ENCODE measurements around the gene PTPRM. TPM values are rescaled to one million over a fixed set of nuclear protein-coding genes. Genes with fewer than 3 reads are reported as not detected.

Gene PTPRM
- total RNA-seq, 1 donor from 2014 or later = 10.7 TPM

DNA sequence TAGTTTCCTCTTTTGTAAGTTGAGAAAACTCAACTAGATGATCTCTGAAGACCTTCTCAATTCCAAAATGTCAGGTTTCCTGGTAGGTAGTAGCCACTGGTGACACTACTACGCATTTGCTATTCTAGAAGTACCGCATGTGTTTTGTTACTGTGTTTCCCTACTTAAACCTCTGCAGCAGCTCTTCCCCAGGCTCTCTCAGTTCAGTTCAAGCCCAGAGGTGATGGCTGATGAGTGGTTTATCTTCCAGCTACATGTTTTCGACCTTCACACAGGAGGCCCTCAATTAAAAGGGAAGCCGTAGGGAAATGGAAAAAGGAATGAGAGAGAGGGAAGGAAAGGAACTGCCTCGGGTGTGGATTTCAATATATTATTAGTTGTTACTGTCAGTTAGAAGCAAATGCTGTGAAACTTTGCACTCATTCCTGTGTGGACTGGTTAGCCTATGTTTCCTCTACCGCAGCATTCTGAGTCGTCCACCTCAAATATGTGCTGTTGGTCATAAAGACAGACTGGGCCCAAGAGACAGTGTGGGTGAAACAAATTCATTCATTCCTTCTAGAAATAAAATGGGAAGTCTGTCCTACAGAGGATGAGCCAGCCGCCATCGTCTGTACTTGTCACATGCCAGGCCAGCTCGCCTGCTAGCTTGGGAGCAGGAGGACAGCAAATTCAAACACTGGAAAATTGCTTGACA, 586.9 kb downstream of the PTPRM start:
- no peaks in the 10 kb centered on the region for H3K4me1 Mint-ChIP-seq (ENCODE audit: low read depth)
- H3K4me3 Mint-ChIP-seq = no peak overlapping the region
- DNase-seq (ENCODE audit: low spot score) = no peak
- H3K36me3 Mint-ChIP-seq (ENCODE audit: low read depth) = no peaks in the 10 kb centered on the region
- H3K27ac Mint-ChIP-seq = no peak overlapping the region
- intact Hi-C loops (cut with micrococcal nuclease) = no loop called here
- no peaks in the 10 kb centered on the region for H3K27me3 Mint-ChIP-seq (ENCODE audit: insufficient read depth)
- H3K9me3 Mint-ChIP-seq = no peaks in the 10 kb centered on the region

DNA sequence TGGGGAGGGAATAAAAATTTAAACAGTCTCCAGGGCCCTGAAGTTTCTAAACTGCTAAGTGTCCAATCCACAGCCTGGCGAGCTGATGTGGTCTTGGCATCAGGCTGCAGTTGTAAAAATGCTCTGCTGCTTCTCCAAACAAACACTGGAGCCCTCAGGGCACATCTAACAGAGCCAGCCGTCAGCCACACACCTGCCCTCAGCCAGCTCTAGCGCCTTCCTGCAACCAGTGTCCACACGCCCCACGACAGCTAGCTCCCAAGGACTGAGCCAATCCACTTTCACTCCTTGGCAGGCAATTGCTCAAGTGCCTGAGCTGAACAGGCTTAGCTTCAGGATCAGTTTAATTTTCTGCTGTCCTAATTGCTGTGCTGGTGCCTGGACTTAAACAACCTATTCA, 595.7 kb downstream of the PTPRM start:
- Mint-ChIP-seq H3K27me3 (ENCODE audit: insufficient read depth) (peaks cover 2% of the 10 kb centered on the region), H3K36me3 (ENCODE audit: low read depth) (no peaks in the 10 kb centered on the region), H3K4me1 (ENCODE audit: low read depth) (no peaks in the 10 kb centered on the region), H3K9me3 (no peaks in the 10 kb centered on the region), H3K27ac (no peak overlapping the region), H3K4me3 (no peak overlapping the region)
- no peak for DNase-seq (ENCODE audit: low spot score)
- intact Hi-C loops (cut with micrococcal nuclease) = no loop called here

DNA sequence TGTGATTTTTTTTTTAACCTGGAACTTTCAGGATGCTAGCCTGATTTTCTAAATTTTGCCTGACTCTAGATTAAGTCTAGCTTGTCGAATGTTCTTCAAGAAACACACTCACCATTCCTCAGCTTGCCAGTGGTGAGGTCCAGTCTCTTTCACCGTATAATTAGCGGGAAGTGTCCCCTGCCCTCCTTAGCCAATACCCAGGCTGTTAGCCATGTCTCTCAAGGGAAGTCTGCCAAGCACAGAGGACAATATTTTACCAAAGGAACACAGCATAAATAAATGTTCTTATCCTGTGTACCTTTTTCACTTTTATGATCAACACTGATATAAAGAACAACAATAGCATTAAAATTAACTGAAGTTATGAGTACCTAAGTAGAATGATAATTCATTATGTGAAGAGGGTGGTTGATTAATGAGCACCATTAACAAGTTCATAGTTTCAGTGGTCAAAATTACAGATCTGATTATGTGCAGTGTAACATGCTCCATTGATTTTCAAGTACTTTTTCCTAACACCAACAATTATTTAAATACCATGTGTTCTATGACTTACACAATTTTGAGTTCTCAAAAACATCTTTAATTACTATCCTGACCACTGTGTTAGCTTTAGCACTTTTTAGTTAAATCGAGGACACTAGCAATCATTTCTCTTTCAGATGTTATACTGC, 596.3 kb downstream of the PTPRM start:
- intact Hi-C loops (cut with micrococcal nuclease) = no loop called here
- H3K9me3 Mint-ChIP-seq = no peaks in the 10 kb centered on the region
- no peak overlapping the region for H3K4me3 Mint-ChIP-seq
- H3K36me3 Mint-ChIP-seq (ENCODE audit: low read depth) = no peaks in the 10 kb centered on the region
- no peak overlapping the region for H3K27ac Mint-ChIP-seq
- H3K4me1 Mint-ChIP-seq (ENCODE audit: low read depth) = no peaks in the 10 kb centered on the region
- peaks cover 2% of the 10 kb centered on the region for H3K27me3 Mint-ChIP-seq (ENCODE audit: insufficient read depth)
- DNase-seq (ENCODE audit: low spot score) = no peak

- Mint-ChIP-seq H3K27ac (no peak overlapping the region), H3K36me3 (ENCODE audit: low read depth) (no peaks in the 10 kb centered on the region), H3K9me3 (no peaks in the 10 kb centered on the region), H3K4me1 (ENCODE audit: low read depth) (no peaks in the 10 kb centered on the region), H3K4me3 (no peak overlapping the region), H3K27me3 (ENCODE audit: insufficient read depth) (peaks cover 2% of the 10 kb centered on the region)
- intact Hi-C loops (cut with micrococcal nuclease) = no loop called here
- no peak for DNase-seq (ENCODE audit: low spot score)
Observed at GRCh38 chr18:8165095-8165494, 598.0 kb downstream of the PTPRM start.

GRCh38 chr18:8167026-8167425, 599.9 kb downstream of the PTPRM start:
- H3K27ac Mint-ChIP-seq = no peak overlapping the region
- intact Hi-C loops (cut with micrococcal nuclease) = no loop called here
- no peaks in the 10 kb centered on the region for H3K4me1 Mint-ChIP-seq (ENCODE audit: low read depth)
- no peak for DNase-seq (ENCODE audit: low spot score)
- H3K36me3 Mint-ChIP-seq (ENCODE audit: low read depth) = no peaks in the 10 kb centered on the region
- H3K27me3 Mint-ChIP-seq (ENCODE audit: insufficient read depth) = peaks cover 2% of the 10 kb centered on the region
- no peak overlapping the region for H3K4me3 Mint-ChIP-seq
- no peaks in the 10 kb centered on the region for H3K9me3 Mint-ChIP-seq

GRCh38 chr18:8167673-8168072, 600.6 kb downstream of the PTPRM start:
- no peaks in the 10 kb centered on the region for H3K4me1 Mint-ChIP-seq (ENCODE audit: low read depth)
- H3K27me3 Mint-ChIP-seq (ENCODE audit: insufficient read depth) = peaks cover 2% of the 10 kb centered on the region
- no peak overlapping the region for H3K27ac Mint-ChIP-seq
- no peak overlapping the region for H3K4me3 Mint-ChIP-seq
- intact Hi-C loops (cut with micrococcal nuclease) = no loop called here
- DNase-seq (ENCODE audit: low spot score) = no peak
- H3K36me3 Mint-ChIP-seq (ENCODE audit: low read depth) = no peaks in the 10 kb centered on the region
- no peaks in the 10 kb centered on the region for H3K9me3 Mint-ChIP-seq

DNA sequence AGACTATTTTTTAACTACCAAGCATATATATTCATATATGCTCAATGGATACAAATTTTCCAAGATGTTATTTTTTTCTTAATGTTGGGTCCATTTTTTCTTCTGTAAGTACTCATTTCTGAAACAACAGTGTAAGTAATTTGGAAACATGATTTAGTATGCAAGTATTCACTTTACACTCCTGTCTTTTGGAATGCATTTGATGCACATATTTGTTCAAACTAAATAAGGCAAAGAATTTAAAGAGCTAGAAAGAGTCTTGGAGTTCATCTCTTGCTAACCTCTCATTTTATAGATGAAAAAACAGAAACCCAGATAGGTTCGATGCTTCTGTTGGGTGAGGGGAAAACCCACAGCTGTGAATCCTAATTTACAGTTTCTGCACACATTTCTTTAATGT, 602.6 kb downstream of the PTPRM start:
- Mint-ChIP-seq H3K4me3 (no peak overlapping the region), H3K9me3 (no peaks in the 10 kb centered on the region)
- no peak for DNase-seq (ENCODE audit: low spot score)

GRCh38 chr18:8174771-8175170, 607.7 kb downstream of the PTPRM start:
- Mint-ChIP-seq H3K27ac (no peak overlapping the region), H3K9me3 (no peaks in the 10 kb centered on the region), H3K4me3 (no peak overlapping the region), H3K27me3 (ENCODE audit: insufficient read depth) (no peaks in the 10 kb centered on the region), H3K4me1 (ENCODE audit: low read depth) (no peaks in the 10 kb centered on the region), H3K36me3 (ENCODE audit: low read depth) (no peaks in the 10 kb centered on the region)
- intact Hi-C loops (cut with micrococcal nuclease) = no loop called here
- no peak for DNase-seq (ENCODE audit: low spot score)

More for the DNA sequence above, 602.6 kb downstream of the PTPRM start:
- Mint-ChIP-seq H3K4me1 (ENCODE audit: low read depth) (no peaks in the 10 kb centered on the region), H3K27me3 (ENCODE audit: insufficient read depth) (peaks cover 2% of the 10 kb centered on the region), H3K36me3 (ENCODE audit: low read depth) (no peaks in the 10 kb centered on the region), H3K27ac (no peak overlapping the region)
- intact Hi-C loops (cut with micrococcal nuclease) = no loop called here

- no peaks in the 10 kb centered on the region for H3K36me3 Mint-ChIP-seq (ENCODE audit: low read depth)
- DNase-seq (ENCODE audit: low spot score) = no peak
Observed at GRCh38 chr18:8175501-8176061, 608.5 kb downstream of the PTPRM start.

GRCh38 chr18:8176109-8176508, 609.0 kb downstream of the PTPRM start:
- Mint-ChIP-seq H3K27ac (no peak overlapping the region), H3K9me3 (no peaks in the 10 kb centered on the region), H3K4me1 (ENCODE audit: low read depth) (no peaks in the 10 kb centered on the region), H3K27me3 (ENCODE audit: insufficient read depth) (no peaks in the 10 kb centered on the region), H3K36me3 (ENCODE audit: low read depth) (no peaks in the 10 kb centered on the region), H3K4me3 (no peak overlapping the region)
- DNase-seq (ENCODE audit: low spot score) = no peak
- intact Hi-C loops (cut with micrococcal nuclease) = no loop called here

More at GRCh38 chr18:8175501-8176061, 608.5 kb downstream of the PTPRM start:
- Mint-ChIP-seq H3K4me3 (no peak overlapping the region), H3K9me3 (no peaks in the 10 kb centered on the region), H3K27me3 (ENCODE audit: insufficient read depth) (no peaks in the 10 kb centered on the region), H3K4me1 (ENCODE audit: low read depth) (no peaks in the 10 kb centered on the region), H3K27ac (no peak overlapping the region)
- intact Hi-C loops (cut with micrococcal nuclease) = no loop called here

DNA sequence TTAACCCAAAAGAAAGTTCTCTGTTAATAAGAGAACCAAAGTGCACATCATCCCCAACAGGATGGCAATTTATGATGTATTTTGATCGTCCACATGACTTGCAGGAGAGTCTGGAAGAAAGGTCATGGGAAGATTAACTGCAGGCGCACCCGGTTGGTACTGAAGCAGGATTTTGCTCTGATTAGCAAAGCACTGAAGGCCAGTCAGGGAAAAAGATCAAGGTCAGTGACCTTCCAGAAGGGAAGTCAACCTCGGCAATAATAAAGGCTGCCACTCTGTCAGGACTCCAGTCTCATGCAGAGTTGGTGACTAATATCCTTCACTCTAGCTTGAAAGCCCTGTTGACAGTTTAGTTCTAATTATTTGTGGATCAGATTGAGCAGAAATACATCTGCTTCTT, 609.4 kb downstream of the PTPRM start:
- intact Hi-C loops (cut with micrococcal nuclease) = no loop called here
- Mint-ChIP-seq H3K27me3 (ENCODE audit: insufficient read depth) (no peaks in the 10 kb centered on the region), H3K4me1 (ENCODE audit: low read depth) (no peaks in the 10 kb centered on the region), H3K36me3 (ENCODE audit: low read depth) (no peaks in the 10 kb centered on the region), H3K27ac (no peak overlapping the region), H3K4me3 (no peak overlapping the region), H3K9me3 (no peaks in the 10 kb centered on the region)
- no peak for DNase-seq (ENCODE audit: low spot score)

- intact Hi-C loops (cut with micrococcal nuclease) = no loop called here
- no peaks in the 10 kb centered on the region for H3K36me3 Mint-ChIP-seq (ENCODE audit: low read depth)
- no peaks in the 10 kb centered on the region for H3K9me3 Mint-ChIP-seq
- H3K4me1 Mint-ChIP-seq (ENCODE audit: low read depth) = no peaks in the 10 kb centered on the region
- no peak overlapping the region for H3K4me3 Mint-ChIP-seq
- H3K27me3 Mint-ChIP-seq (ENCODE audit: insufficient read depth) = no peaks in the 10 kb centered on the region
- no peak overlapping the region for H3K27ac Mint-ChIP-seq
- no peak for DNase-seq (ENCODE audit: low spot score)
Observed at GRCh38 chr18:8177330-8178016, 610.4 kb downstream of the PTPRM start.

GRCh38 chr18:8186413-8186812, 619.3 kb downstream of the PTPRM start:
- no peak for DNase-seq (ENCODE audit: low spot score)
- Mint-ChIP-seq H3K4me3 (no peak overlapping the region), H3K36me3 (ENCODE audit: low read depth) (no peaks in the 10 kb centered on the region), H3K9me3 (no peaks in the 10 kb centered on the region), H3K27ac (no peak overlapping the region), H3K27me3 (ENCODE audit: insufficient read depth) (no peaks in the 10 kb centered on the region), H3K4me1 (ENCODE audit: low read depth) (no peaks in the 10 kb centered on the region)
- intact Hi-C loops (cut with micrococcal nuclease) = no loop called here

All from activated T-helper 1 cell treated with anti-CD3 and anti-CD28 coated beads, Interleukin-12 subunit alpha, Interleukin-12 subunit beta, Interleukin-2, Interleukin-4 antibody, amounts not matched to agents 30 ng/mL and 10 ng/mL and 1 ng/mL, durations not matched to agents 14 hours and 24 hours and 36 hours (primary cell).